ENCODE results near the gene RALGPS1.

DNA sequence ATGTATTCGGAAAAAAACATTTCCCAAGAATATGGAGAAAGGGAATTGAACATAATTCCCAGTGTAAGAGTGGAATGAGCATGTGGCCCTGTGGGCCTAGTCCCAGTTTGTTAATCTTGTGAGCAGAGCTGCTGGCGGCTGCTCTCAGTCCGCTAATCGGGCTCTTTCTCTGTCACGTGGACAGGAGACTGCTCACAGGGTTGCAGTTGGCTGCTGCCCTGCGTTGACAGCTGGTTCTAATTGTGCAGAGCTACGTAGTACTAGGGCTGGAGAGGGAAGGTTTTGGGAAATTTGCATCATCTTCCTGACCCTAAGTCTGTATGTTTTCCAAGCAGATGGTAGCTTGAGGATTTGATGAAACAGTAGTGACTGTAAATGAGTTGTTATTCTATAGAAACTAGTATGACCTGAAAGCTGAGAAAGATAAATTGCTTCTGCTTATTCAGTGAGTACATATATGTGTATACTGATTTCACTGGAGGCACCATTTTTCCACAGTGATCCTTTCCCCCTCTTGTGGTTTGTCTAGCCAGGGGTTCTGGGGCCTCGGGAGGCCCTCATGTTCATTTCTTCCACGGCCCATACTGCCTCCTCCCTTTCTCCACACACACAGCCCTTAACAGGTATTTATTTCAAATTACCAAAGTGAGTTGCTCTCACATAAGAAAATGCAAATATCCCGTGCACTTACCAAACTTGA is 107.2 kb downstream of the RALGPS1 start:
- TF ChIP-seq SOX15 (CRISPR knock-in tag; IDR thresholded peaks at IDR 0.05) (no peak), SP1 (CRISPR knock-in tag; conservative IDR thresholded peaks at IDR 0.05) (no peak), TCF7 (CRISPR knock-in tag; IDR thresholded peaks at IDR 0.05; ENCODE audit: low read depth) (no peak)
- TF ChIP-seq, protein P1, sequence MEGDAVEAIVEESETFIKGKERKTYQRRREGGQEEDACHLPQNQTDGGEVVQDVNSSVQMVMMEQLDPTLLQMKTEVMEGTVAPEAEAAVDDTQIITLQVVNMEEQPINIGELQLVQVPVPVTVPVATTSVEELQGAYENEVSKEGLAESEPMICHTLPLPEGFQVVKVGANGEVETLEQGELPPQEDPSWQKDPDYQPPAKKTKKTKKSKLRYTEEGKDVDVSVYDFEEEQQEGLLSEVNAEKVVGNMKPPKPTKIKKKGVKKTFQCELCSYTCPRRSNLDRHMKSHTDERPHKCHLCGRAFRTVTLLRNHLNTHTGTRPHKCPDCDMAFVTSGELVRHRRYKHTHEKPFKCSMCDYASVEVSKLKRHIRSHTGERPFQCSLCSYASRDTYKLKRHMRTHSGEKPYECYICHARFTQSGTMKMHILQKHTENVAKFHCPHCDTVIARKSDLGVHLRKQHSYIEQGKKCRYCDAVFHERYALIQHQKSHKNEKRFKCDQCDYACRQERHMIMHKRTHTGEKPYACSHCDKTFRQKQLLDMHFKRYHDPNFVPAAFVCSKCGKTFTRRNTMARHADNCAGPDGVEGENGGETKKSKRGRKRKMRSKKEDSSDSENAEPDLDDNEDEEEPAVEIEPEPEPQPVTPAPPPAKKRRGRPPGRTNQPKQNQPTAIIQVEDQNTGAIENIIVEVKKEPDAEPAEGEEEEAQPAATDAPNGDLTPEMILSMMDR (IDR thresholded peaks at IDR 0.05), result no peak
- TF ChIP-seq, protein P2, sequence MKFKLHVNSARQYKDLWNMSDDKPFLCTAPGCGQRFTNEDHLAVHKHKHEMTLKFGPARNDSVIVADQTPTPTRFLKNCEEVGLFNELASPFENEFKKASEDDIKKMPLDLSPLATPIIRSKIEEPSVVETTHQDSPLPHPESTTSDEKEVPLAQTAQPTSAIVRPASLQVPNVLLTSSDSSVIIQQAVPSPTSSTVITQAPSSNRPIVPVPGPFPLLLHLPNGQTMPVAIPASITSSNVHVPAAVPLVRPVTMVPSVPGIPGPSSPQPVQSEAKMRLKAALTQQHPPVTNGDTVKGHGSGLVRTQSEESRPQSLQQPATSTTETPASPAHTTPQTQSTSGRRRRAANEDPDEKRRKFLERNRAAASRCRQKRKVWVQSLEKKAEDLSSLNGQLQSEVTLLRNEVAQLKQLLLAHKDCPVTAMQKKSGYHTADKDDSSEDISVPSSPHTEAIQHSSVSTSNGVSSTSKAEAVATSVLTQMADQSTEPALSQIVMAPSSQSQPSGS (CRISPR knock-in tag; IDR thresholded peaks at IDR 0.05; ENCODE audit: borderline replicate concordance, low read depth), result no peak
